HG02623 (cell line): ENCODE results near the gene TJAP1.
"Not testable (repeated sequence)": the region's sequence is repeated elsewhere in the genome, so short reads cannot be mapped to it uniquely, and the experiment has no call there.

Source experiments
- ATAC-seq: cut with Tn5 transposase; IDR thresholded peaks from one replicate; pipeline ENCODE4 v1.9.1; 2021; ENCODE audit warnings: moderate library complexity; ENCODE audit not compliant: unreplicated experiment

The TJAP1 gene

GRCh38 chr6:43523284-43523683 lies 45.9 kb downstream of the TJAP1 start:
- no peak for ATAC-seq

DNA sequence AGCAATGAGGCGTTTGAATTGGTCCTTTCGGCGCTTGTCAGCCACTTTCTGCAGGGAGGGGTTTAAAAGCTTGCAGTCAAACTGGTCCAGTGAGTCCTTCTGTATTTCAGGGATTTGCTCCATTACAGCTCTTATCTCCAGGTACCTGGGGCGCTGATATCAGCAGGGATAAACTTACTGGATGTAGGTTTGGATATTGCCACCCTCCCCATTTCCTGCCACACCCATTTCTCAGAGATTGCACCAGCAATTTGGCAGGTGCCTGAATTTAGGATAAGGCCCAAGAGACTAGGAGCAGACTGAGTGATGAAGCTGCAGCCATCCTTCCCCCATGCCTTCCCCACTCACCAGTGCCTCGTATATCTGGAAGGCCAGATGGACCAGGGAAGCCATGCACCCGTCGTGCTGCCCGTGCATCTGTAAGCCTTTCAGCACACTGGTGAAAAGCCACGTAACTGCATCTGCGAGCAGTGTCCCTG lies 47.2 kb downstream of the TJAP1 start:
- no peak for ATAC-seq

DNA sequence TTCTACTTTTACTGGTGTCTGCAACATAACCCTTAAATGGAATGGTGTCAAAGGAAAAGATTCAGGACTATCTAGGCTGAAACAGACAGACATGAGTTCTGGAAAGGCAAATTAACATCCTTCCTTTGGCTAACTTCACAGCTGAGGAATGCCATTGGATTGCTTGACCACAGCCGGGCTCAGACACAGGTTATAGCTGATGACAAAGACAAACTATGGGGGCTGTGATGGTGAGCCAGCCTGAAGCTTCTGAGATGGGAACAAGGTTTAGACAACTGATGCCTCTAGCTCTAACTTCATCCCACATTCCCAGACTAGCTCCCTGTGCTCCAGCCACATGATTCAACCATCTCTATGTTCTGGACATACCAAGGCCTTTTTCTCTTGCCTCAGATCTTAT lies 54.8 kb downstream of the TJAP1 start:
- no peak for ATAC-seq

DNA sequence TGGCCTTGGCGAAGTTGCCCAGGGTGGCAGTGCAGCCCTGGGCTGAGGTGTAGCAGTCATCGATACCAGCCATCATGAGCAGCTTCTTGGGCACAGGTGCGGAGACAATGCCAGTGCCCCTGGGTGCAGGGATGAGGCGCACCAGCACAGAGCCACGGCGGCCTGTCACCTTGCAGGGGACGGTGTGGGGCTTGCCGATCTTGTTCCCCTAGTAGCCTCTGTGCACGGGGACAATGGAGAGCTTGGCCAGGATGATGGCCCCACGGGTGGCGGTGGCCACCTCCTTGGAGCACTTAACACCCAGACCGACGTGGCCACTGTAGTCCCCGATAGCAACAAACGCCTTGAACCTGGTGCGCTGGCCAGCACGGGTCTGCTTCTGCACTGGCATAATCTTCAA lies 61.6 kb downstream of the TJAP1 start:
- ATAC-seq: not testable (repeated sequence)

GRCh38 chr6:43539409-43539808 lies 62.0 kb downstream of the TJAP1 start:
- not testable (repeated sequence) for ATAC-seq

DNA sequence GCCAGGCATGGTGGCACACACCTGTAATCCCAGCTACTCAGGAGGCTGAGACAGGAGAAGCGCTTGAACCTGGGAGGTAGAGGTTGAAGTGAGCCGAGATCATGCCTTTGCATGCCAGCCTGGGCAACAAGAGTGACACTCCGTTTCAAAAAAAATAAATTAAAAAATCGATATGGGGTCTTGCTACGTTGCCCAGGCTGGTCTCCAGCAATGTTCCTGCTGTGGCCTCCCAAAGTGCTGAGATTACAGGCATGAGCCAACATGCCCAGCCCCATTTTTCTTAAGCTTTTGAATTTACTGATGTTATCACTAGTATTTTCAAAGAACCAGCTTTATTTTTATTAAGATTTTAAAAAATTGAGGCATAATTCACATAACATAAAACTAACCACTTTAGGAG lies 63.1 kb downstream of the TJAP1 start:
- ATAC-seq: no peak

DNA sequence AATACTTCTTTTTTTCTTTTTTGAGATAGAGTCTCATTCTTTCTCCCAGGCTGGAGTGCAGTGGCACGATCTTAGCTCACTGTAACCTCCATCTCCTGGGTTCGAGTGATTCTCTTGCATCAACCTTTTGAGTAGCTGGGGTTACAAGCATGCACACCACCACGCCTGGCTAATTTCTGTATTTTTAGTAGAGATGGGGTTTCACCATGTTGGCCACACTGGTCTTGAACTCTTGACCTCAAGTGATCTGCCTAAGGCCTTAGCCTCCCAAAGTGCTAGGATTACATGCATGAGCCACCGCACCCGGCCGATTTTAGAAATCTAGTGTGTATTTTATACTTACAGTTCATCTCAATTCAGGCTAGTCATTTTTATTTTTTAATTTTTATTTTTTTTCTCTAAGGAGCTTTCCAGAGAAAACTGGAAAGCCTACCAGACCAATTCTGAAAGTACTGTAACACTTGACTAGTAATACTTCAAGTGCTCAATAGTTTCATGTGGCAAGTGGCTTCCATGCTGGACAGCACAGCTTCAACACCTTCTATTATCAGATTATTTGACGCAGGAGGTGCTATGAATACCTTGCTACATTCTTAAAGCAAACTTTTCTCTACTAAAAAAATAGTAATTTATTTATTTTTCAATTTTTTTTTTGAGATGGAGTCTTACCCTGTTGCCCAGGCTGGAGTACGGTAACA lies 64.6 kb downstream of the TJAP1 start:
- ATAC-seq: no peak

DNA sequence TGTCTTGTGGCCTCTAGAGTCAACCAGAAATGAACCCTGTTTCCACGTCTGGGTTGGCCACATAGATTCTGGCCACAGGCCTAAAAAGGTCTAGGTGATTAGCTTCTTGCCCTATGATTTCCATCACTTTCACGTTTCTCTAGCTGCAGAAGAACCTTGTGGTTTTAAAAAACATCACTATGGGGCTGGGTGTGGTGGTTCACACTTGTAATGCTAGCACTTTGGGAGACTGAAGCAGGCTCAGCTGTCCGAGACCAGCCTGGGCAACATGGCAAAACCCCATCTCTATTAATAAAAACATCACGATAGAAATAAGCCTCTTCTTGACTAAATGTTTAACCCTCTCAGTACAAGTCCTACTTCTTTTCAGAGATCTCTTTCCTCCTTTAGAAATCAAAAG lies 67.1 kb downstream of the TJAP1 start:
- no peak for ATAC-seq

DNA sequence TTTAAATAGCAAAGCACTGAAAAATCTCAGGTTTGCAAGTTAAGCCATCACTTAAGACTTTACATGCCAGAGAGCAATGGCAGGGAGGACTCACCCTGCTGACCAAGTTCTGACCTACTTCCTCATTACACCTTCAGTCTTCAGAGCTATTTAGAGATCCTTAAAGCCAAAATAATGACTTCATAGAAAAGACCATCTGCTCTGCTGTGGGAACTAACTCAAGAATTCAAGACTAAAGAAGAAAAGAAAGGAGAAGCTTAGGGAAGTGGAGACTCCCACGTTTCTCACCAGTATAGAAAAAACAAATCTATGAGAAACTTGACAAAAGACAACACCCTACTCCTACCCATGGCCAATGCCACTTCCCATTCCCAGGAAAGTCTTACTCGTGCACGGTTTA lies 69.9 kb downstream of the TJAP1 start:
- no peak for ATAC-seq
